Right kidney (tissue), 9 donors: ENCODE measurements around the gene NAMPT.
"Not testable (repeated sequence)": the region's sequence is repeated elsewhere in the genome, so short reads cannot be mapped to it uniquely, and the experiment has no call there.

Experiments used
- DNase-seq: peaks from one replicate; pipeline ENCODE4 v3.0.0-alpha.2; 2016
- long read RNA-seq, 8 donors: transcript quantifications; one replicate each; lab custom pipeline, GENCODE V29; 2026

NAMPT gene
- long read RNA-seq, donor 1, full-length matches to known transcripts: 10 of 18 reads
- long read RNA-seq, donor 1, partial matches to known transcripts: 8 of 18 reads
- long read RNA-seq, donor 1, other reads (novel, unspliced or antisense): 0 of 18 reads
- long read RNA-seq, donor 2, full-length matches to known transcripts: 5 of 5 reads
- long read RNA-seq, donor 2, partial matches to known transcripts: 0 of 5 reads
- long read RNA-seq, donor 2, other reads (novel, unspliced or antisense): 0 of 5 reads
- long read RNA-seq, donor 3, full-length matches to known transcripts: 3 of 3 reads
- long read RNA-seq, donor 3, partial matches to known transcripts: 0 of 3 reads
- long read RNA-seq, donor 3, other reads (novel, unspliced or antisense): 0 of 3 reads
- long read RNA-seq, donor 4, full-length matches to known transcripts: 8 of 8 reads
- long read RNA-seq, donor 4, partial matches to known transcripts: 0 of 8 reads
- long read RNA-seq, donor 4, other reads (novel, unspliced or antisense): 0 of 8 reads
- long read RNA-seq, donor 5, full-length matches to known transcripts: 9 of 9 reads
- long read RNA-seq, donor 5, partial matches to known transcripts: 0 of 9 reads
- long read RNA-seq, donor 5, other reads (novel, unspliced or antisense): 0 of 9 reads
- long read RNA-seq, donor 6, full-length matches to known transcripts: 5 of 5 reads
- long read RNA-seq, donor 6, partial matches to known transcripts: 0 of 5 reads
- long read RNA-seq, donor 6, other reads (novel, unspliced or antisense): 0 of 5 reads
- long read RNA-seq, donor 7, full-length matches to known transcripts: 10 of 10 reads
- long read RNA-seq, donor 7, partial matches to known transcripts: 0 of 10 reads
- long read RNA-seq, donor 7, other reads (novel, unspliced or antisense): 0 of 10 reads
- long read RNA-seq, donor 8, full-length matches to known transcripts: 11 of 11 reads
- long read RNA-seq, donor 8, partial matches to known transcripts: 0 of 11 reads
- long read RNA-seq, donor 8, other reads (novel, unspliced or antisense): 0 of 11 reads

GRCh38 chr7:106284714-106285050 is at the start of gene NAMPT:
Gene NAMPT, minus strand, starts transcription at chr7:106284983. Its CDS starts 99 bp downstream, at chr7:106284884.
- no peak for DNase-seq

GRCh38 chr7:106332201-106332600 is 47.4 kb upstream of the NAMPT start:
- no peak for DNase-seq

GRCh38 chr7:106331441-106332175 is 46.8 kb upstream of the NAMPT start:
- no peak for DNase-seq

- no peak for DNase-seq
Observed at GRCh38 chr7:106329971-106330733, 45.4 kb upstream of the NAMPT start.

GRCh38 chr7:106329408-106329807 is 44.6 kb upstream of the NAMPT start:
- no peak for DNase-seq

- DNase-seq: no peak
Observed at GRCh38 chr7:106327538-106328481, 43.0 kb upstream of the NAMPT start.

- no peak for DNase-seq
Observed at GRCh38 chr7:106326594-106327537, 42.1 kb upstream of the NAMPT start.

GRCh38 chr7:106324509-106324908 is 39.7 kb upstream of the NAMPT start:
- not testable (repeated sequence) for DNase-seq

GRCh38 chr7:106320254-106320770 is 35.5 kb upstream of the NAMPT start:
- DNase-seq: not testable (repeated sequence)

GRCh38 chr7:106318482-106318881 is 33.7 kb upstream of the NAMPT start:
- no peak for DNase-seq

- no peak for DNase-seq
Observed at GRCh38 chr7:106317971-106318370, 33.2 kb upstream of the NAMPT start.

- no peak for DNase-seq
Observed at GRCh38 chr7:106316947-106317346, 32.2 kb upstream of the NAMPT start.

GRCh38 chr7:106314875-106315274 is 30.1 kb upstream of the NAMPT start:
- no peak for DNase-seq

GRCh38 chr7:106313966-106314365 is 29.2 kb upstream of the NAMPT start:
- no peak for DNase-seq

- DNase-seq: no peak
Observed at GRCh38 chr7:106313456-106313901, 28.7 kb upstream of the NAMPT start.

- DNase-seq: no peak
Observed at GRCh38 chr7:106312906-106313305, 28.1 kb upstream of the NAMPT start.

GRCh38 chr7:106312099-106312871 is 27.5 kb upstream of the NAMPT start:
- no peak for DNase-seq

GRCh38 chr7:106309362-106309761 is 24.6 kb upstream of the NAMPT start:
- no peak for DNase-seq
